ENCODE measurements around the gene TMEM38A. TPM values are rescaled to one million over a fixed set of nuclear protein-coding genes. Genes with fewer than 3 reads are reported as not detected.

Gene TMEM38A
- polyA plus RNA-seq, 1 donor from 2014 or later = 8.6 TPM

GRCh38 chr19:16721051-16721450 lies 60.1 kb downstream of the TMEM38A start:
- Histone ChIP-seq H3K36me3 (ENCODE audit: insufficient read depth, low read length) (no peaks in the 10 kb centered on the region), H3F3A (ENCODE audit: insufficient read depth, low read length, poor library complexity, severe bottlenecking) (no peaks in the 10 kb centered on the region), H3K79me2 (replicated peaks; ENCODE audit: insufficient read depth, low read length) (no peaks in the 10 kb centered on the region), H3K4me3 (ENCODE audit: low read length) (no peak overlapping the region), H2AFZ (ENCODE audit: low read depth, low read length) (no peak overlapping the region), H4K20me1 (ENCODE audit: insufficient read depth) (no peaks in the 10 kb centered on the region), H3K9me2 (ENCODE audit: insufficient read depth, low read length) (no peaks in the 10 kb centered on the region), H3K27ac (ENCODE audit: low read length) (no peak overlapping the region), H3K9ac (ENCODE audit: low read length) (no peak overlapping the region), H3K9me3 (ENCODE audit: low read length) (peaks cover 3% of the 10 kb centered on the region), H3K27me3 (ENCODE audit: insufficient read depth, low read depth, low read length) (no peaks in the 10 kb centered on the region), H3K4me2 (ENCODE audit: low read length) (no peak overlapping the region)
- no peak for TF ChIP-seq RAD21 (conservative IDR thresholded peaks at IDR 0.05)
- TF ChIP-seq SMC3 (conservative IDR thresholded peaks at IDR 0.05; ENCODE audit: poor library complexity) = no peak
- no peak for TF ChIP-seq EZH2 (IDR thresholded peaks at IDR 0.05; ENCODE audit: borderline replicate concordance, insufficient read depth, low read length, poor library complexity, severe bottlenecking)
- TF ChIP-seq TAF1 (IDR thresholded peaks at IDR 0.05; ENCODE audit: low read depth) = no peak
- no peak for TF ChIP-seq MXI1 (conservative IDR thresholded peaks at IDR 0.05; ENCODE audit: poor library complexity, severe bottlenecking)
- no peak for TF ChIP-seq CTCF (IDR thresholded peaks at IDR 0.05; ENCODE audit: poor library complexity, severe bottlenecking)
- TF ChIP-seq POLR2AphosphoS5 (IDR thresholded peaks at IDR 0.05) = no peak
- no peak for TF ChIP-seq EP300 (conservative IDR thresholded peaks at IDR 0.05; ENCODE audit: poor library complexity, severe bottlenecking)
- TF ChIP-seq REST (IDR thresholded peaks at IDR 0.05; ENCODE audit: borderline replicate concordance) = no peak

DNA sequence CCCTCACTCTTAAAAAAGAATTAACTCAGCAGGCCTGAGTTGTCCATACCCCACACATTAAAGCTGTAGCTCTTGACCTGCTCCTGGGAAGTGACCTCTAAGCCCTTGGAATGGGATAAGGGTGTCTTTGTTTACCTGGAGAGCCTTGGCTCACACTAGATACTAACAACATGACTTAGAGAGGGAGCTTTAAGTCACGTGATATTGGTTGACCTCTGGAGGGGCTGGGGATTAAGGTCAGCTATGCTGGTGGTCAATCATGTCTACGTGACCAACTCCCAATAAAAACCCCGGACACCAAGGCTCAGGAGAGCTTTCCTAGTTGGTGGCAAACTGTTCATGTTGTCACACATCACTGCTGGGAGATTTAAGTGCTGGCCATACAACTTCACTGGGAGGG lies 61.7 kb downstream of the TMEM38A start:
- TF ChIP-seq RAD21 (conservative IDR thresholded peaks at IDR 0.05) (no peak), REST (IDR thresholded peaks at IDR 0.05; ENCODE audit: borderline replicate concordance) (no peak), SMC3 (conservative IDR thresholded peaks at IDR 0.05; ENCODE audit: poor library complexity) (no peak), EZH2 (IDR thresholded peaks at IDR 0.05; ENCODE audit: borderline replicate concordance, insufficient read depth, low read length, poor library complexity, severe bottlenecking) (no peak), TAF1 (IDR thresholded peaks at IDR 0.05; ENCODE audit: low read depth) (no peak), MXI1 (conservative IDR thresholded peaks at IDR 0.05; ENCODE audit: poor library complexity, severe bottlenecking) (no peak), CTCF (IDR thresholded peaks at IDR 0.05; ENCODE audit: poor library complexity, severe bottlenecking) (no peak), EP300 (conservative IDR thresholded peaks at IDR 0.05; ENCODE audit: poor library complexity, severe bottlenecking) (no peak), POLR2AphosphoS5 (IDR thresholded peaks at IDR 0.05) (no peak)

More for the DNA sequence above, 61.7 kb downstream of the TMEM38A start:
- Histone ChIP-seq H3K4me3 (ENCODE audit: low read length) (no peak overlapping the region), H3K9me3 (ENCODE audit: low read length) (peaks cover 3% of the 10 kb centered on the region), H4K20me1 (ENCODE audit: insufficient read depth) (no peaks in the 10 kb centered on the region), H3F3A (ENCODE audit: insufficient read depth, low read length, poor library complexity, severe bottlenecking) (no peaks in the 10 kb centered on the region), H3K27me3 (ENCODE audit: insufficient read depth, low read depth, low read length) (no peaks in the 10 kb centered on the region), H3K9me2 (ENCODE audit: insufficient read depth, low read length) (no peaks in the 10 kb centered on the region), H3K79me2 (replicated peaks; ENCODE audit: insufficient read depth, low read length) (no peaks in the 10 kb centered on the region), H2AFZ (ENCODE audit: low read depth, low read length) (no peak overlapping the region), H3K27ac (ENCODE audit: low read length) (no peak overlapping the region), H3K4me2 (ENCODE audit: low read length) (no peak overlapping the region), H3K9ac (ENCODE audit: low read length) (no peak overlapping the region), H3K36me3 (ENCODE audit: insufficient read depth, low read length) (no peaks in the 10 kb centered on the region)

Measured in neural cell (in vitro differentiated cells).